DMS 273 treated with DMSO at 0.1 percent for 48 hours (cell line): Measurements from ENCODE around the gene DACH1.

ENCODE experiments used
- DNase-seq: peaks from one replicate; lab custom pipeline; 2025; lab: John Stamatoyannopoulos, UW

DACH1 gene

DNA sequence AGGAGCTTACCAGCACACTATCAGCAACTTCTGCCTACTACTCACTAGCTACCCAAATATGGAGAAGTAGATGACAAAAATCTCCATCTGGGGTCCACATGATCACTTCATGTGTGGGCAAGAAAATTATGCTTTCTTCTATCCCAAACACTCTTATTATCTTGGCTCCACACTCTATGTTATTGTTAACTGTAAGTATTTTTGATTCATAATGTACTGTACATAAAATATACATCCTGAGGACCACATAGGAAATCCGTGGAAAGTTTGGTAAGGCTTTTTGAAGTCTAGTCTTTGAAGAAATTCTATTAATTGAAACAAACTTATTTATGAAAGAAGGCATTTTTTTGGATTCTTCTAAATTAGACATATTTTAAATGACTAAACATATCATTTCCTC is 378.8 kb downstream of the DACH1 start:
- no peak for DNase-seq

DNA sequence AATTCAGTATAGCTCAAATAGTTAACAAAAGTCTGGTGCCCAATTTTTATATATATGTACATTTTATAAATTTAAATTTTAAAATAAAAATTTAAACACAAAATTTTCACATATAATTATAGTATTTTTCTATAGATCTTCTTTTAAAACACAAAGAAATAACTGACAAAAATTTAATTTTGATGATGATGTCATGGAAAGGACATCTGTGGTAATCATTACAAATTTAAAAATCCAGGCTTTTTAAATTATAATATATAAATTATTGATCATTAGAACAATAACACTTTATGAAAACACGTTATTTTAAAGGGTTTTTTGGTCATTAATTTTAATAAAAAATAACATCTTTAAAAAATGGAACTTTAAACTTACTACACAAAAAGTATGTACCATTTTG is 381.1 kb downstream of the DACH1 start:
- no peak for DNase-seq

DNA sequence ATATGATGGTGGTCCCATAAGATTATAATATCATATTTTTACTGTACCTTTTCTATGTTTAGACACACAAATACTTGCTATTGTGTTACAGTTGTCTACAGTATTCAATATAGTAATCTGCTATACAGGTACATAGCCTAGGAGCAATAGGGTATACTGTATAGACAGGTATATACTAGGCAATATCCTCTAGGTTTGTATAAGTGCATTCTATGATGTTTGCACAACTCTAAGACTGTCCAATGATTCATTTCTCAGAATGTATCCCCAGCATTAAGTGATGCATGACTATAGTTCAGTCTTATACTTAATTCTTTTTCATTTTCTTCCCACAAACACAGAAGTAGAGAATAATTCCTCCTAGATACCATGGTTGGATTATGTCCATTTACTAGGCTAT is 383.3 kb downstream of the DACH1 start:
- no peak for DNase-seq

DNA sequence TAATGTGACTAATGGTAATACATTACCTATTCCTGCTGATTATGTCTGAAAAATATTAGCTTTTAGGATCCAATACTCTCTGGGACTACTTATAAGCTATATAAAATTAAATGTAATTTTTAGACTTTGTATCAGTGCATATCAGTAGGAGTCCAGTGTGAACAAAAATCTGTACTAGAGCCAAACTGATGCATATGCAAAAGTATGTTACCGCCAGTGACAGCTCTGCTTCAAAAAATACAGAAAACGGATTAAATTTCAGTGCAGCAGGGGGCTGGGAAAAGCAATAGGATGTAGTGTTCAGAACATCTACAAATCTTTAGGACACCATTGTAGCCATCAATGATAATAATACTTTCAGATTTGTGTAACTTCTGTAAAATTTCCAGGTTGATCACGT is 385.5 kb downstream of the DACH1 start:
- no peak for DNase-seq

DNA sequence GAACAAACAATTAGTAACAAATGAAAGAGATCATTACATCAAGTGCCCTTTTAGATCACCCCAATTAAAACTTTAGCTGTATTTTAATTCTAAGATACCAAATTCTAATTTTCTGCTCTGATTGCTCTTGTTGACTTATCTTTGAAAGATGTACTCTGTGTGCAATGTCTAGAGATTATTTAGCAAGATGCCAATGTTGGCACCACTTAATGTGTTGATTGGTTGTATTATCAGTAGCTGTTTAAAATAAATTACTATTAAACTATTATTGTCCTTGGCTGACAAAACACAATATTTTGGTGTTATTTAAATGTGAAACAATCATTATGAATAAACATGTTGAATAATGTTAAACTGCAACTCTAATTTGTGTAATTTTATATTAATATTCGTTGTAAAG is 386.0 kb downstream of the DACH1 start:
- no peak for DNase-seq

DNA sequence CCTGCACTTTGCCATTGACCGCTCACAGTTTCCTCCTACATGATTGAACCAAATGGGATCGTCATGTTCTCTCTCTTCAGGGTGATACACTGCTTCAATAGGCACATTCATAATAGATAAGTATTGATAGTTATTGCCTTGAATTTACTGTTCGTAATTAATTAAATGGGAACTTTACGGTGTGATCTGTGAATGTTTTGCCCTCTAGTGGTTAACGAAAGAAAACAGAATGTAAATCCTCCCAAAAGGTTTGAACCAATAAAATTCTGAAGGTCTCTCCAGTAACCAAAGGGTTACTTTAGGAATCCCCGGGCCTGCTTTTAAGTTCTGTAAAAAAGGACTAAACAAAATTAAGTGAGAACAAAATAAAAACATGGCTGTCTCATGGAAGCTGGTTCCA is 389.3 kb downstream of the DACH1 start:
- DNase-seq: no peak

DNA sequence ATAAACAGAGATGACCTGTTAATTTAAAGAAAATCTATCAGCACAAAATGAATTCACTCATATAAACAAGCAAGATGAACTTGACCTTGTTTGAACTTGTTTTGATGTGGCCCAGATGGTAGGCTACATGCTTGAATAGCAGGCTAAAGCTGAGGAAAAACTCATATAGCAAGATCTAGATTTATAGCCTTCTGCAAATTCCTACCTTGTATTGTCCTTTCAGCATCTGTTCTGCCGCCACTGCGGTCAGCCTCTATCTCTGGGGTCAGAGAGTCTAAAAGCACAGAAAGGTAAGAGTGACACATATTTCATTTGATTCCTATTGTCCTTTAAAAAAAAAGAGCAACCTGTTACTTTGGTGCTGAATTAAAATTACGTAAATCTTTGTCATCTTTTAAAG is 392.1 kb downstream of the DACH1 start:
- DNase-seq: peak; percentile 74

DNA sequence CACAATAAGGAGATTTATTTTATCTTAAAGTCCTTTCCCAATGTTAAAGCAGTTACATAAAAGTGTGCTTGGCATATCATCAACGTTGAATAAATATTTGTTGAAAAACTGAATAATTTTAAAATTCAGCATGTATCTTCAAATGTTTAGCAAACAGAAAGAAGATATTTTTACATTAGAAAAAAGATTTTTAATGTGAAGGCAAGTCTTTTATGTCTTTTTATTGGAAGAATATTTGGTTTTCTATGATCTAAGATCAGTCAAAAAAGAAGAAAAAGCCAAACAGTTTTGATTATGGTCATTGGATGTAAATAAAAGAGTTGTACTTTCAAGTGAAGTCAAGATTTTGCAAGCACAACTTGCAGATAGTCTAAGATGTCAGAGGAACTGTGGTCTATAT is 397.4 kb downstream of the DACH1 start:
- no peak for DNase-seq

DNA sequence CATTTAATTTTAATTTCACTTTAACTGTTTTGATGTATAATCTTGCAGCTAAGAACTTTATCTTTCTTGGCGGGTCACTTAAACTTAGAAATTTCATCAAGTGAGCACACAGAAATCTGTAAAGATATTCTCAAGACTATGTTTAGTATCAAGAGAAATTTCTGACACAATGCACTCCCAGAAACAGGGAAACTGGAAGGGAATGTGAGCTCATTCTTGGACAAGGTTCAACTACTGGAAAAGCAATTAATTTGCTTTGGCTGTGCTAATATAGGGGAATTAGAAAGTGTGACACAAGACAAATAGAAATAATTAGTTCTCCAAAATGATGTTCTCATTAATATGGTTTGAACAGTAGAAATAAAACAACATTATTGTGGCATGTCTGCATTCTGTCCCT is 402.3 kb downstream of the DACH1 start:
- DNase-seq: no peak

DNA sequence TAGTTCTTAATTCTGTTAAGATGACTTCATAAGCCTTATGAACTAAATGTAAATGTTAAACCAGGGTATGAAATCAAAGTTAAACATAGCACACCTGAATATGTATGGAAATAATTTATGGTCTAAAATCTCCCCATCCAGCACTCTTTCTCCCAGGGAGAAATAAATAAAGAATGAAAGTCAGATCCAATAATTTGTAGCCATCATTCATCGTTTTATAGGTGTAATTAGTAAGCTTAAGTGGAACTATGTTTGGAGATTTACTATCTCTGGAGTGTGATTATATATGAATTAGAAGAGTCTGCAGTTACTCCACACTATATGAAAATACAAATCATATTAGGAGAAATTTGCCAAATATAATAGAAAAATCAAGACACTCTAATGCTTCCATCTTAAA is 405.1 kb downstream of the DACH1 start:
- DNase-seq: no peak

DNA sequence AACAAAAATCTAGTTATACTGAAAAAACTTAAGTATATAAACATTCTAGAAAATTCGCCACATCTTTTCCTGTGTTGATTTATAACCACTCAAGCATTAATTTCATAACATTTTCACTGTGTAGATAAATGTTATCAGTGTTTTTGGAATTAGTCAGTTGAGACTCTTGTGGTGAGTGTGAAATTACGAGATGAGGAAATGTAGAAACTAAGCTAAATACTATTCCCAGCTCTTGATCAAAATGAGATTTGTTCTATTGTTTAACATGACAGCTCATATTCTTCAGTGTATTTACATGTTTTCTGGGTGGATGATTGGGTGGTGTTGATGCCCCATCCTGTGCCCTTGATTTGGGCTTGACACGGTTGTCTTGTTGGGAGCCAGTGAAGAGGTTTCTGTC is 406.8 kb downstream of the DACH1 start:
- no peak for DNase-seq

DNA sequence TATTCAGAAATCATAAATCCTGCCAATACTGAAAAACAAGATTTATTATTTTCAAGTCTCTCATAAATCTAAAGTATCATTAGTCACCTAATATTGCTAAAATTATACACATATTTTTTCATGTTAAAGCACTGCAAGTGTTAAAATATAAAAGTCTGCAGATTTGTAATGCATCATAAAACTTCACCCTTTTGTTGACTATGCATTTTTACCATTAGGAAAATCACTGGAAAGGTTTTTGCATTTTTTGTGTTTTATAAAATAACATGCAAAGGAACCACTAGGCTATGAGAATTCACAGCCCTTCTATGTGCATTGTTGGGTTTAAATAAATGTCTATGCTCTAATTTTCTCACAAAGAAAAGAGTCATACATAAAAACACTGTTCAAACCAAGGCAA is 407.3 kb downstream of the DACH1 start:
- DNase-seq: no peak

DNA sequence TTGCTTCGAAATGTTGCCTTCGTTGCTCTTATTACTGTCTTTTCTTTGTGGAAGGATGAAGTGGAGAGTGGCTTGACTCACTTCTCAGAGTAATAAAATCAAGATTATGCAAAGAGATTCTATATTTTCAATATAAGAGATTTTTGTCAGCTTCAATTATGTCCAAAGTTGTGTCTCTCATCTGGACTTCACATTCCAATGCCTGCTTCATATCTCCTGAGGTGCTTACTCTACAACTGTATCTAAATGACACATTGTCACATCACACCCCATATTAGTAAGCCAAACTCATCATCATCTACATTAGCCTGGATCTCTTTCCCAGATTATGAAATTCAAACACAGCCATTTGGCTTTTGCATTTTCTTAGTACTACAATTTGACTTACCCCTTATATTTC is 409.4 kb downstream of the DACH1 start:
- DNase-seq: no peak

DNA sequence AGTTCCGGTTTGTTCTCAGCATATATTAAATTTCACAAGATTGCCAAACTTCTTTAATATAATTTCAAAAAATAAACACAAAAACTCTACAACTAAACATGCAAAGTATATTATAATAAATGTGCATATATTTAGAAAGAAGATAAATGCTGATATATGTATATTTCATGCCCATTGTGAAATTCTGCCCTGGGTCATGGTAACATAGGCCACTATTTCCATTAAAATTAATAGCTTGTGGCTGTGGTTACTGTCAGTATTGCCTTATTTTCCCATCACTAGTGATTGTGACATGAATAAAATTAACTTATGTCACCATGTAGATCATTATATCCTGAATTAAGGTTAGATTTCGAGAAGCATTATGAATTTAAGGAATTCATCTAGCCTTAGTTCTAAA is 410.9 kb downstream of the DACH1 start:
- DNase-seq: no peak

DNA sequence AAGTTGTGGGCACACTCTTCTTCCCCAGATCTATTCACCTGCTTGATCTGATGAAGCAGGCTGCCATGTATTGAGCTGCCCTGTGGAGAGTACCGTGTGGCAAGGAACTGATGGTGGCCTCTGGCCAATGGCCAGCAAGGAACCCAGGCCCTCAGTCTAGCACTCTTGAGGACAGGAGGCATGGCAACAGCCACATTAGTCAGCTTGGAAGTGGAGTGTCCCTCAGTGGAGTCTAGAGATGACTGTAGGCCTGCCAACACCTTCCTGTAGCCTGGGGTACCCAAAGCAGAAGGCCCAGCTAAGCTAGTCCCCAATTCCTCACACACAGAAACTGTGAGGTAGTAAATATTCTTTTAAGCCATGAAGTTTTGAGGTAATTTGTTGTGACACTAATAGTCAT is 412.5 kb downstream of the DACH1 start:
- DNase-seq: no peak

DNA sequence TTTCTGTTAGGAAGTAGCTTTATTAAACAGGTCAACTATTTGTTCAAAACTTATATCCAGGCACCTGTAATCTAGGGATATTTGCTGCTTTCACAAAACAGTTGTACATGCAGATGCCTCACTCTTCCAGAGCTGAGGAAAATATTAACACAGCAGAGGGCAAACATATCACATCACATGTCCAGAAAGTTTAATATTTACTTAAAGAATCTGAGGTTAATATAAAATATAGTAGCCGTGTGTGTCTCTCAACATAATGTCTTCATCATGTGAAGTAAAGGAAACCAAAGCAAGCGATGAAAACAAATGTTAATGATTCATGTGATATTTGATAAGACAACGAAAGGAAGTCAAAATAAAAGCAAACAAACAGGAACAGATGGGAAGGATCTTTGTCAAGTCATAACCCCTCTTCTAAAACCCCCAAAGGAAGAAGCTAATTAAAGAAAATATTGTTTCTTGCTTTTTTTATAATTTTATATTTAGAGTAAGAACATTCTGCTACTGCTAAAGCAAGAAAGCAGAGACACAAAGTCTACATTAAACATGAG is 418.8 kb downstream of the DACH1 start:
- DNase-seq: no peak

DNA sequence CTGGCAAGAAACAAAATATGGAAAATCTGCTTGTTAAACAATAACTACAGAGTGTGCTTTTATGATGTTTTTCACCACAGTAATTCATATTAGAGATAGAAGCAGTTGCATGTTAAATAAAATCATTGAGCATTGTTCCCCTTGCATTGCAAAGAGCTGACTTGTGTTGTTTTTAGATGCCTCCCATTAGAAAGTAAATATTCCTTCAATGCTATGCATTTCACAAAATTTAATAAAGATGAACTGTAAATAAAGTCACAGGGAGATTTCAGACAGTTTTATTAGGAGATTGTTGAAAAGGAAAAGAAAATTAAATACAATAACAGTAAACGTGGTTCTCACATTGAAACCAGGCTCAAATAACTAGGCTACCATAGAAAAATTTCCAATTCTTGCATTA is 429.3 kb downstream of the DACH1 start:
- no peak for DNase-seq

DNA sequence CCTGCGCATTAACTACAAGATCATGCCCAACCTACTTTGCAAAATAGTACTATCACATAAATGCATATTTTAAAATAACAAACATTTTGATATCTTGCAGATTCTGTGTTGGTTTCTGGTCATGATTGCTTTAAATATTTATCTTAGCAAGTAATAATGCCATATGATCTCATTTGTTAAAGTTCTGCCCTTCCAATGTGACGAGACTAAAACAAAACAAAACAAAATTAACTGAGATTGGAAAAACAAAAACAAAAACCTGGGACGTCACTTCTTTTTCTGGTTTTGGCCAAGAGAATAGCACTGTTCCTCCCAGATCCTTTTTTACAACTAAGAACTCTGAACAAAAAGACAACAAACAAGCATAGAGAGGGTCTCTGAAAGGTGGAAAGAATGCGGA is 436.3 kb downstream of the DACH1 start:
- DNase-seq: no peak

DNA sequence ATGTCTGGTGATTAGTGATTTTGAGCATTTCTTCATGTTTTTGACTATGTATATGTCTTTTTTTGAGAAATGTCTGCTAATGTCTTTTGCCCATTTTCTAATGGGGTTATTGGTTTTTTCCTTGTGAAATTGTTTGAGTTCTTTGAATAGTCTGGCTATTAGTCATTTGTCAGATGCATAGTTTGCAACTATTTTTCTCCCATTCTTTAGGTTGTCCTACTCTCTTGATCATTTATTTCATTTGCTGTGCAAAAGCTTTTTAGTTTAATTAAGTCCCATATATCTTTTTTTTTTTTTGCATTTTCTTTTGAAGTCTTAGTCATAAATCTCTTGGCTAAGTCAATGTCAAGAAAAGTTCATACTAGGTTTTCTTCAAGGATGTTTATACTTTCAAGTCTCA is 449.8 kb downstream of the DACH1 start:
- no peak for DNase-seq

DNA sequence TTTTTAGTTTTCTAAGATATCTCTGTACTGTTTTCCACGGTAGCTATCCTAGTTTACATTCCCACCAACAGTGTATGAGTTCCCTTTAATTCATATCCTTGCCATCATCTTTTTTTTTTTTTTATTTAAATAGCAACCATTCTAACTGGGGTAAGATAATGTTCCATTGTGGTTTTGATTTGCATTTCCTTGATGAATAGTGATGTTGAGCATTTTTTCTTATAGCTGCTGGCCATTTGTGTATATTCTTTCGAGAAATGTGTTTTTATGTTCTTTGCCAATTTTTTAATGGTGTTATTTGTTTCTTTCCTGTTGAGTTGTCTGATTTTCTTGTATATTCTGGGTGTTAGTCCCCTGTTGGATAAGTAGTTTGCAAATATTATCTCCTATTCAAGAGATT is 454.8 kb downstream of the DACH1 start:
- no peak for DNase-seq

DNA sequence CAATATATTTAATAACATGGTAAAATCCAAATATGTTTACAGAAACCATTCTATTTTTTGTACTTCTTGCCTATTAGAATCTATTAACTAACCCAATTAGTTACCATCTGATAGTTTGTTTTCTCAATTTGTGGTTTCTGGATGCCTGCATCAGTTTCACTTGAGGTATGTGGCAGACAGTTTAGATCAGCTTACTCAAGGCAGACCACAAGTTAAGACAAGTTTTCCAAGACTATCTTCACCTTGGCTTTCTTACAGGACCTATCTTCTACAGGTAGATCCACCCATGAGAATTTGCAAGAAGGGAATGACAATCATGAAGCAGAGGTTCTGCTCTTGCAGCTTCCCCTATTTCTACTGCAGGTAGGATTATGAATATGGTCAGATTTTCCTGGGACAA is 458.6 kb downstream of the DACH1 start:
- DNase-seq: no peak

DNA sequence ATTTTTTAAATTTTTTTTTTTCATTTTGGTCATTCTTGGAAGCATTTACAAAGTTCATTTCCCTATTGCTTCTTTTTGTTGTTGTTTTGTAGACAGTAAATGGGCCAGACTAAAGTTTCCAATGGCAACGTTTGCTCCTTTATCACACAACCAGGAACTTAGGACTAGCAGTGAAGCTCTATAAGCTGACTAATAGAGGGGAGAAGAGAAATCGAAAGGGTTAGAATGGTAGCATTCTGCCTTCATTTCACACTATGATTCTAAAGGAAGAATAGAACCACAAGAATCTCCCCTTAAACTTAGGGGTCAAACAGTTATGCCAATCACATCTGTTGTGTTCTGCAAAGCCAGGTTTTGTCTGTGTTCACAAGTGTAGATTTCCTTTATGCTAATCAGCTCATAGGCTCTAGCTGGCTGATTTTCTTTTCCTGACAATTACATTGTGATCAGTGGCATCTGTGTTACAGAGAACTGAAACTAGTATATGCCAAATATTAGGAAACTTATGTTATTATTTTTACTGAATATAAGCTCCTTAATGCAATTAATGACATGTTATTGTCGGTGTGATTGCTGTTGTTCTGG is 467.3 kb downstream of the DACH1 start:
- DNase-seq: no peak

DNA sequence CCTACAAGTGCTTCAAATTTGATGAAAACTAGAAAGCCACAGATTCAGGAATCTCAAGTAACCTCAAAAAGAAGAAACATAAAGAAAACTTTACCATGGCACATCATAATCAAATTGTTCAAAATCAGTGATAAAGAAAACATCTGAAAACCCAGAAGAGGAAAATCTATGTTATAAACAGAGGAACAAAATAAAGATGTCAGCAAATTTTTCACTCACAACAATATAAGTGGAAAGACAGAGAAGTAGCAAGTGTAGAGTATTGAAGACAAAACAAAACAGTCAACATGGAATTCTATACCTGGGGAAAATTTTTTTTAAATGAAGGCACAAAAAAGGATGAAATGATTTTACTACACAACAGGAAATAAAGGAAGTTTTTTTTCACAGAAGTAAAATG is 470.9 kb downstream of the DACH1 start:
- no peak for DNase-seq

DNA sequence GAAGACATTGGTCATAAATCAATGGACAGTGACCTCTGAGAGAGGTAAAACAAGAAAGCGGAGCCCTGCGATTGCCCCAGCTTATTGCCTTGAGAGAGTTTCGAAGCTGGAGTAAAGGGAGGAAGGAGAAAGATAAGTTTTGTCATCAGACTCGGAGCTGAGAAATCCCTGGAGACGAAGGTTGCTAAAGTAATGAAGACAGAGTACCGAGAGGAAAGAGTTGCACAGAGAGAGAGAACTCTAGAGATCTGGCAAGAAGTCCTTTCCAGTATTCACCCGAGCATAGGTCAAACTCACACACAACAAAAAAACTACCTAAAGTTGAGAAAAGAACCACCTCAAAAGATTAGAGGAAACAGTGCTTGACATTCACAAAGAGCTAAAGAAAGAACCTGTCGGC is 472.0 kb downstream of the DACH1 start:
- DNase-seq: no peak

DNA sequence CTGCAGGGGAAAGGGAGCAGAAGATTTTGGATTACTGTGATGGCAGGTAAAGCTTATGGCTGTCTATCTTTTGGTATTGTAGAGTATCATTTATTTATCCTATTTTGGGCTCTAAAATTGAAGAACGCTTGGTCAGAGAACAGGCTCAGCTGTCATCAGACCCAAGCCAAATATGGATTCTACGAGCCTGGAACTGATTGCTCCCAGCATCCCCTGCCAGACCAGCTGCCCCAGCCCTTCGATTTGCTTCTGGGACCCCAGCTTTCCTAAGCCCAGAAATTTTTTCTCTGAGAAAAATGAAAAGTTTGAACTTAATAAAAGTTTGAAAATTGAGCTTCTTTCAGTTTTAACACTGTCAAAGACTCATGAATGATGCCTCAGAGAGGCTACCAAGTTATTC is 472.8 kb downstream of the DACH1 start:
- no peak for DNase-seq
